HTERT RPE-1 (cell line): Measurements from ENCODE around the gene C17orf114.
"Not testable (repeated sequence)": the region's sequence is repeated elsewhere in the genome, so short reads cannot be mapped to it uniquely, and the experiment has no call there.

Source experiments
- in situ Hi-C: fragments of 300-500 bp; cut with MboI; formaldehyde crosslinking; loops from 4 replicates; pipeline ENCODE4 v1.14.3; 2020; ENCODE audit warnings: low sequenced_read_pairs

The C17orf114 gene

GRCh38 chr17:4802228-4802627, at the start of gene C17orf114:
Gene C17orf114, minus strand, starts transcription at chr17:4802328.
- in situ Hi-C loops: no loop called here

- in situ Hi-C loops: no loop called here
Observed at GRCh38 chr17:4851084-4851483, 49.0 kb upstream of the C17orf114 start.

- in situ Hi-C loops: no loop called here
Observed at GRCh38 chr17:4850246-4850645, 48.1 kb upstream of the C17orf114 start.

- in situ Hi-C loops: no loop called here
Observed at GRCh38 chr17:4849011-4849536, 46.9 kb upstream of the C17orf114 start.

- in situ Hi-C loops: no loop called here
Observed at GRCh38 chr17:4846635-4847390, 44.7 kb upstream of the C17orf114 start.

GRCh38 chr17:4845118-4845517, 43.0 kb upstream of the C17orf114 start:
- in situ Hi-C loops: no loop called here

- in situ Hi-C loops: no loop called here
Observed at GRCh38 chr17:4843321-4844000, 41.3 kb upstream of the C17orf114 start.

- in situ Hi-C loops: no loop called here
Observed at GRCh38 chr17:4842376-4842775, 40.2 kb upstream of the C17orf114 start.

- in situ Hi-C loops: no loop called here
Observed at GRCh38 chr17:4840893-4841242, 38.7 kb upstream of the C17orf114 start.

- in situ Hi-C loops: no loop called here
Observed at GRCh38 chr17:4839965-4840892, 38.1 kb upstream of the C17orf114 start.

GRCh38 chr17:4839221-4839620, 37.1 kb upstream of the C17orf114 start:
- in situ Hi-C loops: no loop called here

GRCh38 chr17:4838309-4838785, 36.2 kb upstream of the C17orf114 start:
- in situ Hi-C loops: no loop called here

- in situ Hi-C loops: no loop called here
Observed at GRCh38 chr17:4837471-4838308, 35.6 kb upstream of the C17orf114 start.

GRCh38 chr17:4836221-4836620, 34.1 kb upstream of the C17orf114 start:
- in situ Hi-C loops: no loop called here

- in situ Hi-C loops: no loop called here
Observed at GRCh38 chr17:4834681-4835020, 32.5 kb upstream of the C17orf114 start.

GRCh38 chr17:4833941-4834680, 32.0 kb upstream of the C17orf114 start:
- in situ Hi-C loops: no loop called here

GRCh38 chr17:4833178-4833940, 31.2 kb upstream of the C17orf114 start, which contains the start of gene MINK1:
Gene MINK1, plus strand, starts transcription at chr17:4833340. Its CDS starts 244 bp downstream, at chr17:4833584.
- in situ Hi-C loops: no loop called here

GRCh38 chr17:4832829-4833177, 30.7 kb upstream of the C17orf114 start:
- in situ Hi-C loops: not testable (repeated sequence)

- in situ Hi-C loops: no loop called here
Observed at GRCh38 chr17:4827399-4827798, 25.3 kb upstream of the C17orf114 start.
